Measurements from ENCODE around the gene ANKRD12.

The ANKRD12 gene

GRCh38 chr18:9106800-9107584 lies 29.6 kb upstream of the ANKRD12 start:
- DNase-seq = no peak

GRCh38 chr18:9108911-9109310 lies 27.7 kb upstream of the ANKRD12 start:
- no peak for DNase-seq

- no peak for DNase-seq
Observed at GRCh38 chr18:9109523-9109922, 27.1 kb upstream of the ANKRD12 start.

GRCh38 chr18:9113468-9114149 lies 23.0 kb upstream of the ANKRD12 start:
- DNase-seq = no peak

GRCh38 chr18:9115984-9116383 lies 20.6 kb upstream of the ANKRD12 start:
- no peak for DNase-seq

GRCh38 chr18:9117980-9118841 lies 18.4 kb upstream of the ANKRD12 start:
- DNase-seq = no peak

GRCh38 chr18:9120796-9121195 lies 15.8 kb upstream of the ANKRD12 start:
- no peak for DNase-seq

GRCh38 chr18:9123520-9123919 lies 13.1 kb upstream of the ANKRD12 start:
- DNase-seq = no peak

- DNase-seq = no peak
Observed at GRCh38 chr18:9124824-9125223, 11.8 kb upstream of the ANKRD12 start.

GRCh38 chr18:9126337-9126736 lies 10.2 kb upstream of the ANKRD12 start:
- no peak for DNase-seq

GRCh38 chr18:9130195-9130594 lies 6.4 kb upstream of the ANKRD12 start:
- DNase-seq = no peak

GRCh38 chr18:9130806-9131205 lies 5.8 kb upstream of the ANKRD12 start:
- DNase-seq = no peak

- no peak for DNase-seq
Observed at GRCh38 chr18:9132628-9133027, 4.0 kb upstream of the ANKRD12 start.

- DNase-seq = no peak
Observed at GRCh38 chr18:9133225-9133624, 3.4 kb upstream of the ANKRD12 start.

GRCh38 chr18:9135081-9135911 lies 1.3 kb upstream of the ANKRD12 start:
- no peak for DNase-seq

GRCh38 chr18:9135912-9136314 lies 668 bp upstream of the ANKRD12 start:
- peak in 1 of 2 donors; percentile 47 for DNase-seq

- peak; percentile 52 to 67 for DNase-seq
Observed at GRCh38 chr18:9137168-9138066, 836 bp downstream of the ANKRD12 start.

GRCh38 chr18:9139400-9140039 lies 2.9 kb downstream of the ANKRD12 start:
- no peak for DNase-seq

- no peak for DNase-seq
Observed at GRCh38 chr18:9140381-9140780, 3.8 kb downstream of the ANKRD12 start.

- no peak for DNase-seq
Observed at GRCh38 chr18:9140984-9141383, 4.4 kb downstream of the ANKRD12 start.

- DNase-seq = no peak
Observed at GRCh38 chr18:9146224-9146623, 9.6 kb downstream of the ANKRD12 start.
